Activated CD4-positive, CD25-positive, alpha-beta regulatory T cell treated with anti-CD3 and anti-CD28 coated beads, Interleukin-2, amount 50 U/mL, for 24 hours (primary cell): Measurements from ENCODE around the gene GLT8D1.
"Not testable (repeated sequence)": the region's sequence is repeated elsewhere in the genome, so short reads cannot be mapped to it uniquely, and the experiment has no call there.

Experiments
- ATAC-seq, 2 donors: fragments of 150-1000 bp; cut with Tn5 transposase; one replicate each; pipeline ENCODE4 v1.10.0; 2021; ENCODE audit warnings: mild to moderate bottlenecking in 1 of 2, moderate library complexity in 1 of 2

The GLT8D1 gene

GRCh38 chr3:52705688-52706686 lies at the start of gene GLT8D1, which contains the start of gene SPCS1:
TSS of gene GLT8D1 (minus strand) at chr3:52705791. CDS start at chr3:52700460, 5,331 bp downstream.
TSS of gene SPCS1 (plus strand) at chr3:52706106. CDS start at chr3:52706247, 141 bp downstream.
- peak; percentile 94 to 96 for ATAC-seq

DNA sequence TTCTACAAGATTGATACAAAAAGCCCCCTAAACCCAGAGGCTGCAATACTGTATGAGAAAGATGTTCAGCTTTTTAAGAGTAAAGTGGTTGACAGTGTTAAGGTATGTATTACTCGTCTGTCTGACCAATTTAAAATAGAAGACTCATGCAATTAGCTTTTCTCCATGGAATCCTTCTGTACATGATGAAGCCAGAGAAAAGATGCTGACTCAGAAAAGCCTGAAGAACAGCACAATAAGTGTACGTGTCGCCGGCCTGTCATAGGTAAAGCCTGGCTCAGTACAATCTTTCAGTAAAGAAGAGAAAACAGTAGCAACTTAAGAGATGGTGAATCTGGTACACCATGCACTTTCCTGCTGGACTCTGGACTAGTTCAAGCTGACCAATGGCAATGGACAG lies 48.8 kb upstream of the GLT8D1 start:
- no peak for ATAC-seq

DNA sequence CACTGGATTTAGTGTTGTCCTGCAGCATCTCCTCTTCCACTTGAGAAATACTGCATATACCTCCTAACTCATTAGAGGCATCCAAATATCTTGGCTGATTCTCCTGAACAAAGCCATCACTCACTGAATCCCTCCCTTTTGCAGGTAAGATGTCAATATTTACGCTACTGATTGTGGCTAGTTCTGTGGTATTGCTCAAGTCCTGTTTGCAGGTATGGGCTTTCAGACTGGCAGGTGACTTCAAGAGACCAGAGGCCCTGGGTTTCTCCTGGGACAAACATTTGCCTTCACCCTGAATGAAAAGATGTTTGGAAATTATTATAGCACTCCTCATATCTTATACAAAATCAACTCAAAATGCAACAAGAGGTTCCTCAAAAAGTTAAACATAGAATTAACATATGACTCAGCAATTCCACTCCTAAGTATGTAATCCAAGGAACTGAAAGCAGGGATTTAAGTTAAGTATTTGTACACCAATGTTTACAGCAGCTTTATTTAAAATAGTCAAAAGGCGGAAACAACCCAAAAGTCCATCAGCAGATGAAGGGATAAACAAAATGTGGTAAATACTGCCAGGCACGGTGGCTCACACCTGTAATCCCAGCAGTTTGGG lies 46.6 kb upstream of the GLT8D1 start:
- no peak for ATAC-seq

GRCh38 chr3:52743721-52744120 lies 38.1 kb upstream of the GLT8D1 start:
- ATAC-seq, result no peak

GRCh38 chr3:52743152-52743551 lies 37.6 kb upstream of the GLT8D1 start:
- no peak for ATAC-seq

DNA sequence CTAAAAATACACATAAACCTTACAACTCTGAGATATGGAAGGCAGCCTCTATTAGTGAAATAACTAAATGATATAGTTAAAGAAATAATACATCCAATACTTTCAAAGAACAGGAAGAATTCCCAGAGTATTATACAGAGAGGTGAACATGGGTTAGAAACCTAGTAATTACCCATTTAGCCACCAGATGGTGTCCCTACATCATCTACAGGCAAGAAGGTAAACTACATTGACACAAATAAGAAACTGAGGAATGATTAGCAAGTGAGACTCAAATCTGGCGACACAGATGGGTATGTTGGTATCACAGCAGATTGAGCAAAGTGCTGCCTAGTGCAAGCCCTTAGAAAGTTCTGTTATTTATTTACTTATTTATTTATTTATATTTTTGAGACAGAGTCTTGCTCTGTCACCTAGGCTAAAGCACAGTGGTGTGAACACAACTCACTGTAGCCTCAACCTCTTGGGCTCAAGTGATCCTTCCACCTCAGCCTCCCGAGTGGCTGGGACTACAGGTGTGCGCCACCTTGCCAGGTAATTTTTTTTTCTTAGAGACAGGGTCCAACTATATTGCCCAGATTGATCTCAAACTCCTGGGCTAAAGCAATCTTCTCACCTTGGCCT lies 36.9 kb upstream of the GLT8D1 start:
- ATAC-seq, result no peak

- no peak for ATAC-seq
These were observed 34.1 kb upstream of the GLT8D1 start for GRCh38 chr3:52739730-52740129.

DNA sequence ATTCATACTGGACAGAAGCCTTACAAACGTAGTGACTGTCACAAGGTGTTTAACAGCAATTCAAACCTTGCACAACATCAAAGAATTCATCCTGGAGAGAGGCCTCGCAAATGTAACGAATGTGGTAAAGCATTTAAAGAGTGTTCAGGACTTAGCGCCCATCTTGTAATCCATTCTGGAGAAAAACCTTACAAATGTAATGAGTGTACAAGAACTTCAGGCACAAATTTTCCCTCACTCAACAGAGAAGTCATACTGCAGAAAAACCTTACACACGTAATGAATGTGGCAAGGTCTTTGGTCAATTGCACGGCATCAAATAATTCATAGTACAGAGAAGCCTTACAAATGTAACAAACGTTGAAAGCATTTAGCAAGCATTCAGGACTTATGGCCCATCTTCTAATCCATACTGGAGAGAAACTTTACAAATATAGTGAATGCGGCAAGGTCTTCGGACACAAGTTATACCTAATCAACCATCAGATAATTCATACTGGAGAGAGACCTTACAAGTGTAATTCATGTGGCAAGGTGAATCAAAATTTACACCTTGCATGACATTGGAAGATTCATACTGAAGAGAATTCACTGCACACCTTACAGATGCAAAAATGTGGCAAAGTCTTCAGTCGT lies 27.8 kb upstream of the GLT8D1 start:
- ATAC-seq, result no peak

DNA sequence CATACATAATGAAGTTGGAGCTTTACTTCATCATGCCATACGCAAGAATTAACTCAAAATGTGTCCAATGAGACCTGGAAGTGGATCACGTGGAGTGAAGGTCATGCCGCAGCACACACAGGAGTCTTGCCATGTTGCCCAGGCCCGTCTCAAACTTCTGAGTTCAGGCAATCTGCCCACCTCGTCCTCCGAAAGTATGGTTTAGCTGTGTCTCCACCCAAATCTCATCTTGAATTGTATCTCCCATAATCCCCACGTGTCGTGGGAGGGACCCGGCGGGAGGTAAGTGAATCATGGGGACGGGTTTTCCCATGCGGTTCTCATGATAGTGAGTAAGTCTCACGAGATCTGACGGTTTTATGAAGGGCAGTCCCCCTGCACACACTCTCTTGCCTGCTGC lies 26.0 kb upstream of the GLT8D1 start:
- ATAC-seq, result no peak

DNA sequence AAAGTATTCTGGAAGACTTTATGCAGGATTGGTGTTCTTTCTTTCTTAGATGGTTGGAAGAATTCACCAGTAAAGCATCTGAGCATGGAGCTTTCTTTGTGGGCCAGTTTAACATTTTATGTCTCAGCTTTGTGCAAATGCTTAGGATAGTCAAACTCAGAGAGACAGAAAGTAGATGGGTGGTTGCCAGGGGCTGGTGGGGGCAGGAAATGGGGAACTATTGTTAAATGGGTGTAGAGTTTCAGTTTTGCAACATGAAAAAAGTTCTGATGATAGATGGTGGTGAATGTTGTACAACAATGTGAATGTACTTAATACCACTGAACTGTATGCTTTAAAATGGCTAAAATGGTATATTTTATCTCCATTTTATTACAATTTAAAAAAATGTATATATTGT lies 25.1 kb upstream of the GLT8D1 start:
- ATAC-seq, result no peak

DNA sequence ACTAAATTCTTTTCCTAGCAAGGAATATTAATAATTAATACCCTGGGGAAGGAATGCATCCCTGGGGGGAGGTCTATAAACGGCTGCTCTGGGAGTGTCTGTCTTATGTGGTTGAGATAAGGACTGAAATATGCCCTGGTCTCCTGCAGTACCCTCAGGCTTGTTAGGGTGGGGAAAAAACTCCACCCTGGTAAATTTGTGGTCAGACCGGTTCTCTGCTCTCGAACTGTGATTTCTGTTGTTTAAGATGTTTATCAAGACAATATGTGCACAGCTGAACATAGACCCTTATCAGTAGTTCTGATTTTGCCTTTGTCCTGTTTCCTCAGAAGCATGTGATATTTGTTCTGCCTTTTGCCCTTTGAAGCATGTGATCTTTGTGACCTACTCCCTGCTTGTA lies 23.2 kb upstream of the GLT8D1 start:
- ATAC-seq, result not testable (repeated sequence)

DNA sequence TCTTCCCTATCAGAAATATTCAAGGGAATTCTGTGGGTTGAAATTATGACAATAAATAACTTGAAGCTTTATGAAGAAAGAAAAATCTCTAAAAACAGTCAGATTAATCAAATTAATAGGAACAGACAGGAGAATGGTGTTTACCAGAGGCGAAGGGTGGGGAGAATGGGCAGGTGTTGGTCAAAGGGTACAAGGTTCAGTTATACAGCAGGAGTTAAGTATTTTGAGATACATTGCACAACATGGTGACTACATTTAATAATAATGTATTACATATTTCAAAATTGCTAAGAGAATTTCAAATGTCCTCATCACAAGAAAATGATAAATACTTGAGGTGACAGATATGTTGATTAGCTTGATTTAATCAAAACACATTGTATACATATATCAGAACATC lies 18.9 kb upstream of the GLT8D1 start:
- ATAC-seq, result no peak

GRCh38 chr3:52723935-52724334 lies 18.3 kb upstream of the GLT8D1 start:
- ATAC-seq, result no peak

- no peak for ATAC-seq
These were observed 16.9 kb upstream of the GLT8D1 start for GRCh38 chr3:52722491-52722890.

DNA sequence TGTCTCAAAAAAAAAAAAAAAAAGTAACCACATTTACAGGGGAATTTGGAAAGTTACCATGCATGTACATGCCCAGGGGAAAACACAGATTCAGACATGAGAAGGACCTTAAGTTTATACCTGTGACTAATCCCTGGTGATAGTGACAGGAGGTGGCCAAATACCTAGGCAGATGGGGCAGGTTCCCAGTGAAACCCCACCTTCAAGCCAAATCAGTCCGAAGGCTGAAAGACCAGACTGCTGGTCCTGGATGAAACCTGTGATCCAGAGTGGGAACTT lies 16.1 kb upstream of the GLT8D1 start:
- ATAC-seq, result peak in 1 of 2 donors; percentile 7

DNA sequence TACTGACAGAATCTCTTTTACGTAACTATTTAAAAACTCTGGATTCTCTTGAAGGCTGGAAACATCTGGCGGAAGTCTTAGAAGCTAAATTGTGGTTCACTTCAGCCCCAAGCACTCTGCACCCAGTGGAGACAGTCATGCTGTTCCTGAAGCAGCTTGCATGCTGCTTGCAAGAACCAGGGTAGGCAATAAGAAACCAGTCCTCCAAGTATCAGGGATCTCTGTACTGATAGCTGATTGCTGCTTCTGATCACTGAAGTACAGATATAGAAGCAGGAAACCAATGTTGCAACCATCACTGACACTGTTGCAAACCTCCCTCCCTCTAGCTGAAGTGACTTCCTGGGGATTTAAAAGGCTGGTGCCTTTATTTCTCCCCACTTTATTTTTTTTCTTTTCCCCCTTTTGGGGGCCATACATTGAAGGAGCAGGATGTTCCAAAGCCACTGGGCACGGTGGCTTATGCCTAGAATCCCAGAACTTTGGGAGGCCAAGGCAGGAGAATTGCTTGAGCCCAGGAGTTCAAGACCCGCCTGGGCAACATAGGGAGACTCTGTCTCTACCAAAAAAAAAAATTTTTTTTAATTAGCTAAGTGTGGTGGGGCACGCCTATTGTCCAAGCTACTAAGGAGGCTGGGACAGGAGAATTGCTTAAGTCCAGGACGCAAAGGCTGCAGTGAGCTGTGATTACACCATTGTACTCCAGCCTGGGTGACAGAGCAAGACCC lies 15.6 kb upstream of the GLT8D1 start:
- no peak for ATAC-seq

- no peak for ATAC-seq
These were observed 14.0 kb upstream of the GLT8D1 start for GRCh38 chr3:52719618-52720017.

- no peak for ATAC-seq
These were observed 10.2 kb upstream of the GLT8D1 start for GRCh38 chr3:52715714-52716305.

GRCh38 chr3:52714335-52715302 lies 9.0 kb upstream of the GLT8D1 start:
- no peak for ATAC-seq

DNA sequence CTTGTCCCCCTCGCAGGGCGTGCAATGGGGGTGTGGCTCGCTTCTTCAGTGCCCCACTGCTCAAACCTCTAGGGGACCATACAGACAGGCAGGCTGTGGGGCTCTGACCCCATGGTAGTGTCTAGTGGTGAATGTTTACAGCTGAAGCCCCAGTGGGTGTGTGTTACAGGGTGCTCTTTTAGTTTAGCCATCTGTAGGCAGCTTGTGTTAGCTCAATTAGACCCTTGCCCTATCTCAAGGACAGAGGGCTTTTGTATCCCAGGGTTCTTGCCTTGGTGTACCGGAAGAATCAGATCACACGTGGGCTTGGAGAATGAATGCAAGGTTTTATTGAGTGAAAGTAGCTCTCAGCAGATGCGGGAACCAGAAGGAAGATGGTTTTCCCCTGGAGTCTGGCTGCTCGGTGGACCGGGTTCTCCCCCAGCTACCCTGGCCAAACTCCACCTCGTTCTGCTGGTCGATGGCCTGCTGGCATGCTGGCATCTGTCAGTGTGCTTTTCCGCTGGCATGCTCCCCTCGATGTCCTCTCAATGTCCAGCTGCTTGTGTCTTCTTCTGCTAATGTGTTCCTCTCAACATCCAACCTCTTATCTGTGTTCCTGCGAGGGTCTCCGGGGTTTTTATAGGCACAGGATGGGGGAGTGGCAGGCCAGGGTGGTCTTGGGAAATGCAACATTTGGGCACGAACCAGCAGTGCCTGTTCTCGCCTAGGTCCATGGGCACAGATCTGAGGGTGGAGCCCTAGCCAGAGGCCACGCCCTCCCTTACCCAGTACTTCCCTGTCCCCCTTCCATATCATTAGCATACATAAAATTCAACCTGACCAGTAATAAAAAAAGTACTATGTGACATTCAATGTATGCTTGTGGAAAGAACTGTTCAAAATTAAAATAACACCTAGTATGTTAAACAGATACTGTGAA lies 7.0 kb upstream of the GLT8D1 start:
- no peak for ATAC-seq
